Tibial artery (tissue), 4 donors: Measurements from ENCODE around the gene KIAA1671.

Experiments used
- DNase-seq, 2 donors: peaks; one replicate each; pipeline ENCODE4 v3.0.0-alpha.2; 2019
- H3K27ac ChIP-seq, 2 donors: fragments of 200-600 bp; sonication (generic) in 1 of 2; 1 replicate in 1 of 2; 2 replicates in 1 of 2; pipeline ENCODE4 v1.5.1; 2018 to 2019; ENCODE audit warnings: mild to moderate bottlenecking in 1 of 2
- H3K27me3 ChIP-seq, 2 donors: fragments of 200-600 bp; sonication (generic) in 1 of 2; one replicate each; pipeline versions ENCODE4 v1.5.1 to v1.6.0; 2016 to 2019
- H3K36me3 ChIP-seq, 3 donors: fragments of 200-600 bp; sonication (generic) in 2 of 3; one replicate each; pipeline ENCODE4 v1.5.1; 2016 to 2019; ENCODE audit warnings: mild to moderate bottlenecking in 2 of 3
- H3K4me1 ChIP-seq, 4 donors: fragments of 200-600 bp; sonication (generic) in 2 of 4; 1 replicate in 3 of 4; 2 replicates in 1 of 4; pipeline ENCODE4 v1.5.1; 2016 to 2019
- H3K4me3 ChIP-seq, 2 donors: fragments of 200-600 bp; sonication (generic) in 1 of 2; 1 replicate in 1 of 2; 2 replicates in 1 of 2; pipeline ENCODE4 v1.5.1; 2018 to 2019; ENCODE audit warnings: mild to moderate bottlenecking in 2 of 2
- H3K9me3 ChIP-seq, 3 donors: fragments of 200-600 bp; sonication (generic) in 1 of 3; one replicate each; pipeline ENCODE4 v1.5.1; 2016 to 2019
- intact Hi-C: fragments of 100-400 bp; cut with DNase I; formaldehyde crosslinking; loops from one replicate; pipeline ENCODE4 v1.15.0; 2023; ENCODE audit warnings: low total_unique reads
- TF ChIP-seq, protein P1 (sequence below), 2 experiments: fragments of 200-600 bp in 1 of 2; fragments of 450-650 bp in 1 of 2; IDR thresholded peaks; one replicate each; pipeline ENCODE4 v1.5.1; 2017 to 2019; ENCODE audit warnings: antibody characterized with exemption in 2 of 2, mild to moderate bottlenecking in 1 of 2, moderate library complexity in 1 of 2

Gene KIAA1671

DNA sequence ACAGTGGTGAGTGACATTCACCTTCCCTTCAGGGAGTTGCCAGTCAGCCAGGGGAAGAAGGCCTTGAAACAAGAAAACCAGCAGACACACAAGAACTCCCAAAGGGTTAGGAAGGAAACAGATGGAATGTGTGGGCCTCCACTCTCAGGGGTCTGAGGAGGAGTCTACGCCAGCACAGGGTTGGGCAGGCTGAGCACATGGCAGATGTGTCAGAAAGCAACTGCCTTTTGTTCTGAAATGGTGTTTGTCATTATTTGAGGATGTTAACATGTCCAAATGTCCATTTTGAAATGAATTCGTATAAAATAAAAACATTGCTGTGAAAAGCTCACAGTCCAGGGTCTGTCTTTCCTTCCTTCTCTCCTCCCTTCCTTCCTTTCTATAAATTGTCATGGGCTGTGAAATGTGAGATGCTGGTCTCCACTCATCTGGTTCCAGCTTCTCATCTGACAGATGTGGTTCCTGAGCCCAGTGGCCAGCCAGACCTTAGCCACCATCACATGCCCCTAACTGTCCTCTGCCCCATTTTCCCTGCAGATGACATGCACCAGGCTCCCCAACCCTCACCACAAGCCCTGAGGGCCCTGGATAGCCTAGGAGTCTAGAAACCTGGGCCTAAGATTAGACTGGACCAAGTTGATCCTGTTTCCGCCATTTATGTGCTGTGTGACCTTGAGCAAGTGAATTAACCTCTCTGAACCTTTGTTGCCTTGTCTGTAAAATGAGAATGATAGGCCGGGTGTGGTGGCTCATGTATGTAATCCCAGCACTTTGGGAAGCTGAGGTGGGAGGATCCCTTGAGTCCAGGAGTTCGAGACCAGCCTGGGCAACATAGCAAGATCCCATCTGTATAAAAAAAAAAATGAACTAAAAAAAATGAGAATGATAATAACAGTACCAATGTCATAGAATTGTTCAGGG lies 190.9 kb downstream of the KIAA1671 start:
- TF ChIP-seq, protein P1, sequence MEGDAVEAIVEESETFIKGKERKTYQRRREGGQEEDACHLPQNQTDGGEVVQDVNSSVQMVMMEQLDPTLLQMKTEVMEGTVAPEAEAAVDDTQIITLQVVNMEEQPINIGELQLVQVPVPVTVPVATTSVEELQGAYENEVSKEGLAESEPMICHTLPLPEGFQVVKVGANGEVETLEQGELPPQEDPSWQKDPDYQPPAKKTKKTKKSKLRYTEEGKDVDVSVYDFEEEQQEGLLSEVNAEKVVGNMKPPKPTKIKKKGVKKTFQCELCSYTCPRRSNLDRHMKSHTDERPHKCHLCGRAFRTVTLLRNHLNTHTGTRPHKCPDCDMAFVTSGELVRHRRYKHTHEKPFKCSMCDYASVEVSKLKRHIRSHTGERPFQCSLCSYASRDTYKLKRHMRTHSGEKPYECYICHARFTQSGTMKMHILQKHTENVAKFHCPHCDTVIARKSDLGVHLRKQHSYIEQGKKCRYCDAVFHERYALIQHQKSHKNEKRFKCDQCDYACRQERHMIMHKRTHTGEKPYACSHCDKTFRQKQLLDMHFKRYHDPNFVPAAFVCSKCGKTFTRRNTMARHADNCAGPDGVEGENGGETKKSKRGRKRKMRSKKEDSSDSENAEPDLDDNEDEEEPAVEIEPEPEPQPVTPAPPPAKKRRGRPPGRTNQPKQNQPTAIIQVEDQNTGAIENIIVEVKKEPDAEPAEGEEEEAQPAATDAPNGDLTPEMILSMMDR (IDR thresholded peaks at IDR 0.05), result no peak
- Histone ChIP-seq H3K4me3 (no peak overlapping the region), H3K27ac (peak overlapping the region in 1 of 2 donors; percentile 3), H3K27me3 (no peaks in the 10 kb centered on the region), H3K9me3 (no peaks in the 10 kb centered on the region), H3K36me3 (no peaks in the 10 kb centered on the region), H3K4me1 (peaks cover 0 to 90% (median 44%) of the 10 kb centered on the region in 4 donors)
- no peak for DNase-seq
- intact Hi-C loops, result no loop called here

DNA sequence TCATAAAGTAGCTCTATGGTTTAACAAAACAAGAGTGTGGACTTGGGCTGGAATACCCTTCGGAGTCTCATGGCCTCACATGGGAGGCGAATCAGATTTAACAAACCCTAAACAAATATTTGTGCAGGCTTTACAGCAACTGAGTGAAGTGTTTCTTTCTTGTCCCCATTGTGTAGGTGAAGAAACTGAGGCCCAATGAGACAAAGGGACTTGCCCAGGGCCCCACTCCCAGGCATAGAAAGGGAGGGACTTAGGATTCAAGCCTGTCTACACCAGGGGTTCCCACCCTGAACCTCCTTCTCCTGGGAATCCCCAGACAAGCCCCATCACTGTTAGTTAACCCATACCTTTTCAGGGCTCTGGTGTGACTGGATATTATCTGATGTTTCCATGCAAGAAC lies 192.0 kb downstream of the KIAA1671 start:
- no peaks in the 10 kb centered on the region for H3K9me3 ChIP-seq
- intact Hi-C loops, result no loop called here
- no peaks in the 10 kb centered on the region for H3K27me3 ChIP-seq
- H3K36me3 ChIP-seq, result no peaks in the 10 kb centered on the region
- H3K27ac ChIP-seq, result peak overlapping the region in 1 of 2 donors; percentile 7
- TF ChIP-seq, protein P1 (IDR thresholded peaks at IDR 0.05), result no peak
- no peak overlapping the region for H3K4me3 ChIP-seq
- DNase-seq, result no peak
- H3K4me1 ChIP-seq, result peaks cover 0 to 86% (median 43%) of the 10 kb centered on the region in 4 donors

DNA sequence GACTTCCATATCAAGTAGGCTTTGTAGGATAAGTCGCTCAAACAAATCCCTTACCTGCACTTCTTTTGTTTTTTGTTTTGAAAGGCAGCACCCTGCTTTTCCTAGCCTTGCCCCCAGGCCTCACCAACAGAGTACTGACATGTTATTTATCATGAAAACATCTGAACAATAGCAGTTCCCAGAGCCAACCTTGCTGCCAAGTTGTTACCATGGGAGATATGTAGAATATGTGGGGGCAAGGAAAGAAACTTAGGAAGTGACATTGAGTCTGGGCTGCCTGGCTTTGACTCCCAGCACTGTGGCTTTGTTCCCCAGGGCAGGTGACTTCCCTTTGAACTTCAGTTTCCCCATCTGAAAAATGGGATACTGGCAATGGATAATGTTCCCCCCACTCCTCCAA lies 193.8 kb downstream of the KIAA1671 start:
- H3K27me3 ChIP-seq, result no peaks in the 10 kb centered on the region
- no peaks in the 10 kb centered on the region for H3K36me3 ChIP-seq
- H3K9me3 ChIP-seq, result no peaks in the 10 kb centered on the region
- H3K4me1 ChIP-seq, result peaks cover 0 to 71% (median 44%) of the 10 kb centered on the region in 4 donors
- intact Hi-C loops, result no loop called here
- TF ChIP-seq, protein P1 (IDR thresholded peaks at IDR 0.05), result no peak
- H3K4me3 ChIP-seq, result no peak overlapping the region
- H3K27ac ChIP-seq, result no peak overlapping the region
- no peak for DNase-seq

DNA sequence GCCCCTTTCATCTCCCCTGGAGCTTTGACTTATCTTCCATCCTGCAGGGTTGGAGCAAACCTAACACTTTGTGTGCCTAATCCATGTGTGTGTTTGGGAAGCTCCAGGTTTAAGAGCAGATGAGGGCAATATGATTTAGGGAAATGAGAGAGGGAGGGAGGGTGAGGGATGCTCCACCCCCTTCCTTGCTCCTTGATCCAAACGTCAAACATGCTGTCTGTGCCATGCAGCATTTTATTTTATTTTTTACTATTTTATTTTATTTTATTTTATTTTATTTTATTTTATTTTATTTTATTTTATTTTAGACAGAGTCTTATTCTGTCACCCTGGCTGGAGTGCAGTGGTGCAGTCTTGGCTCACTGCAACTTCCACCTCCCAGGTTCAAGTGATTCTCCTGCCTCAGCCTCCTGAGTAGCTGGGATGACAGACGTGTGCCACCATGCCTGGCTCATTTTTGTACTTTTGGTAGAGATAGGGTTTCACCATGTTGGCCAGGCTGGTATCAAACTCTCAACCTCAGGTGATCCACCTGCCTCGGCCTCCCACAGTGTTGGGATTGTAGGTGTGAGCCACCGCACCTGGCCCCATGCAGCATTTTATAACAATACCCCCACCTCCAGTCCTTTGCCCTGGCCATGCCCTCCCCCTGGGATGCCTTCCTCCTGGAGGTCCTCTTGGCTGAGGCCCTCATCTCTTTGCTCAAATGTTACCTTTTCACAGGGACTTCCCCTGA lies 194.6 kb downstream of the KIAA1671 start:
- H3K27me3 ChIP-seq, result no peaks in the 10 kb centered on the region
- intact Hi-C loops, result no loop called here
- H3K4me1 ChIP-seq, result peaks cover 0 to 65% (median 40%) of the 10 kb centered on the region in 4 donors
- DNase-seq, result no peak
- H3K36me3 ChIP-seq, result no peaks in the 10 kb centered on the region
- peak overlapping the region; percentile 40 to 48 for H3K27ac ChIP-seq
- no peak overlapping the region for H3K4me3 ChIP-seq
- TF ChIP-seq, protein P1 (IDR thresholded peaks at IDR 0.05), result no peak
- H3K9me3 ChIP-seq, result no peaks in the 10 kb centered on the region

DNA sequence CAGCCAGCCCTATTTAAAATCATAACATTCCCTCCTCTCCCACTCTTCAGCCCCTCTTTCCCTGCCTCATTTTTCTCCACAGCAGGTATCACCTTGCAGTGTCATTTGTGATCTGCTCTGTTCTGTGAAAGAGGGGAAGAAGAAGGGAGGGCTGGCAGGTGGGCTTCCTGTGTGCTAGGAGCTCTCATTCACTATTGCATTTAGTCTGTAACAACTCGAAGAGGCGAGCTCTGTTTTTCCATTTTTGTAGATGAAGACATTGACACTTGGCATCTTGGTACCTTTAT lies 195.1 kb downstream of the KIAA1671 start:
- DNase-seq, result no peak
- H3K4me3 ChIP-seq, result no peak overlapping the region
- no peaks in the 10 kb centered on the region for H3K9me3 ChIP-seq
- H3K27ac ChIP-seq, result peak overlapping the region; percentile 40 to 48
- no peaks in the 10 kb centered on the region for H3K36me3 ChIP-seq
- intact Hi-C loops, result no loop called here
- H3K27me3 ChIP-seq, result no peaks in the 10 kb centered on the region
- TF ChIP-seq, protein P1 (IDR thresholded peaks at IDR 0.05), result no peak
- peaks cover 0 to 62% (median 36%) of the 10 kb centered on the region in 4 donors for H3K4me1 ChIP-seq
